HG03025 (cell line): Measurements from ENCODE around the gene ZYX.

ENCODE experiments used
- ATAC-seq: cut with Tn5 transposase; IDR thresholded peaks from one replicate; pipeline ENCODE4 v1.9.1; 2021; ENCODE audit warnings: mild to moderate bottlenecking, moderate library complexity; ENCODE audit not compliant: unreplicated experiment, low FRiP score

The ZYX gene

DNA sequence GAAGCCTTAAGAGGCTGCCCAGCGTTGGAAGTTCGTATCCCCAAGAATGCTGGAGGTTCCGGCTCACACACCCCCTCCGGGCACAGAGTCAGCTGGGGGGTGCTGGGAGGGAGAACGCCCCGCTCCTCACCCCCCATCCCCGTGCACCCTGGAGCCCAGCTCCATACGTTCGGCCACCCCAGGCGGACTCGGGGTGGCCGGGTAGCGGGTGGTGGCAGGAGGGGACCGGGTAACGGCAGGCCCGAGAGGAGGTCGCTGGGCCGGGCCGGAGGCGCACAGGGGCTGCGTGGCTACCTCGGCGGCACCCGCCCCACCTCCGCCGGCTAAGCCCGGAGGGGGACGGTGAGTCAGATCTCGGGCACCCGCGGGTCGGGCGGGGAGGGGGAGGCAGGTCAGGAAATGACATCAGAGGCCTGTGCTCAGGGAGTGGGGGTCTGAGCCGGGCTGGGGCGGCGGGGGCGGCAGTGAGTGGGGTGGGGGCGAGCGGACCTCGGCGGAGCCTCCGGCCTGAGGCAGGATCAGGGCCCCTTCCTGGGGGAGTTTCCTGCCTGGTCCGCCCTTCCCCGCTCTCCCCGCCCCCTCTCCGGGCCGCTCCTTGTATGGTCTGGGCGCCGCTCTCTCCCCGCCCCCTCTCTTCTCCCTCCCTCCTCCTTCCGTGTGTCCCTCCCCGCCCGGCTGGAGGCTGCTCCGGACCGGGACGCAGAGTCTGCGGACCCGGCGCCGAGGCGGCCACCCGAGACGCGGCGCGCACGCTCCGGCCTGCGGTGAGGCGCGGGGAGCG, at the start of gene ZYX:
TSS of gene ZYX (plus strand) at position 700 of the 781 bp plus-strand sequence. CDS start 227 bp downstream, outside the sequence.
- ATAC-seq: peak; percentile 78

DNA sequence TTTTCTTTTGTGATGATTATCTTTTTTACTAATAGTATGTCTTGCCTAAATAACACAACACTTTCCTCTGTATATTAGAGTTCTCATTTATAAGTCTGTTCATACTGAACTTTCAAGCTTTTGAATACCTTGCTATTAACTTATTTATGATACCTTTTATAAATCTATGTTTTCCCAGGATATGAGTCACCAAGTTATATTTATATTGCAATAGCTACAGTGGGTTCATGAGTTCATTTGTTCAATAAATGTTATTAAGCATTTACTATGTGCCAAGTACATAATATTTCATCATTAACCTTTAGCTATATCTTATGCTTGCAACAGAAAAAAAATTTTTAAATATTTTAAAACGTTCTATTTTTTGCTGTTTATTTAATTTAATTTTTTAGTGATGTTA, 46.9 kb upstream of the ZYX start:
- ATAC-seq: no peak

GRCh38 chr7:143337216-143337615, 43.9 kb upstream of the ZYX start:
- ATAC-seq: no peak

DNA sequence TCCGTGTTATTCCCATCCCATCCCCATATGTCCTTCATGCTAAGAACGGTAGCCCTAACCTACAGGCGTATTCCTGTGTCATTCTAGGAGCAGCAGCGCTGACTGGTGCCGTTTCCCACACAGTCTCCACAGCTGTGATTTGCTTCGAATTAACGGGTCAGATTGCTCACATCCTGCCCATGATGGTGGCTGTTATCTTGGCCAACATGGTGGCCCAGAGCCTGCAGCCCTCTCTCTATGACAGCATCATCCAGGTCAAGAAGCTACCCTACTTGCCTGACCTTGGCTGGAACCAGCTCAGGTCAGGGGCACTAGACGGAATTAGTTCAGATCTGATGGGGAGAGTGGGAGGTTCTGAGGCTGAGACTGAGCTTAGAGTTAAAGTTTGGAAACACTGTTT, 39.3 kb upstream of the ZYX start:
- no peak for ATAC-seq

DNA sequence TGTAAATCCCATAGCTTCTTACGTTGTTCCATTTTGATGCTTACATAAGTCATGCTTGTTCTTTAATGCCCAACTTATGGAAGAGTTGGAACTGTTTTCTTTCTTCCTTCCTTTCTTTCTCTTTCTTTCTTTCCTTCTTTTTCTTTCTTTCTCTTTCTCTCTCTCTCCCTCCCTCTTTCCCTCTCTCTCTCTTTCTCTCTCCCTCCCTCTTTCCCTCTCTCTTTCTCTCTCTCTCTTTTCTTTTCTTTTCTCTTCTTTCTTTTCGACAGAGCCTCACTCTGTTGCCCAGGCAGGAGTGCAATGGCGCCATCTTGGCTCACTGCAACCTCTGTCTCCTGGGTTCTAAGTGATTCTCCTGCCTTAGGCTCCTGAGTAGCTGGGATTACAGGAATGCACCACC, 37.5 kb upstream of the ZYX start:
- no peak for ATAC-seq

DNA sequence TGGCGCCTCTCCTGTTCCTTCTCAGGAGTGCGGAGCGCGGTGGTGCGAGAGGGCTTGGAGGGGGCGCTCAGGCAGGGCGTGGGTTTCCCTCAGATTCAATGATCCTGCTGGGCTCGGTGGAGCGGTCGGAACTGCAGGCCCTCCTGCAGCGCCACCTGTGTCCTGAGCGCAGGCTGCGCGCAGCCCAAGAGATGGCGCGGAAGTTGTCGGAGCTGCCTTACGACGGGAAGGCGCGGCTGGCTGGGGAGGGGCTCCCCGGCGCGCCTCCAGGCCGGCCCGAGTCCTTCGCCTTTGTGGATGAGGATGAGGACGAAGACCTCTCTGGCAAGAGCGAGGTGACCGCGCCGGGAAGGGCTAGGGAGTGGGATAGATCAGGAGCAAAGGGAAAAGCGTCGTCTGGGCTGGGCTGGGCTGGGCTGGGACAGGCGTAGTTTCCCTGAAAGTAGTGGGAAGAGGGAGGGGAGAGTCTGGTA, 35.7 kb upstream of the ZYX start:
- ATAC-seq: no peak

DNA sequence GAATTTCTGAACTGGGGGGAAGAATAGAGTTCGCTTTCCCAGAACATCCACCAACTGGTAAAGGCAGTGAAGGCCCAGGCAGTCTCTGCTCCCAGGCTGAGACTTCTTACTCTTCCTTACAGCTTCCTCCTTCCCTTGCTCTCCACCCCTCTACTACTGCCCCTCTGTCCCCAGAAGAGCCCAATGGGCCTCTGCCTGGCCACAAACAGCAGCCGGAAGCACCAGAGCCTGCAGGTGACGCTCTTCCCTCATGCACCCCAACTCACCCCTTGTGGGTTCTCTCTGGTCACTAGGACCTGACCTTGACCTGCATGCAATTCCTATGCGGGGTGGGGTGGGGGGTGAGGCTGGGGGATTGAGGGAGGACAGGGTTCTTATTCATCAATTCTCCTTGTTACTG, 35.1 kb upstream of the ZYX start:
- no peak for ATAC-seq

DNA sequence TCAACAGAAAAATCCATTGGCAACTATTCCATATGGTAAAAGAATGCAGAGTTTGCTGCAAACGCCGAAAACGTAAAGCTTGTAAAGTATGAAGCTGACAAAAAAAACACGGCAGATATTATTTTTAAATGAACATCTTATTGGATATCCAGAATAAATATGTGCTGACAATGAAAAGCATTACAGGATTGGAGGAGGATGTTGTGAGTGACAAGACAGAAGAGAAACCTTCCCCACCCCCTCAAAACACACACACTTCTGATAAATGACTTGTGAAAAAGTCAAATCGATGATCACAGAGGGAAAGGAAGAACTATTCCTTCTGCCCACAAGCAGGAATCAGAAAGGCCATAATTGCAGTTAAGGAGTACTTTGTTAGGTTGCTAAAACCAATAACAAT, 33.2 kb upstream of the ZYX start:
- no peak for ATAC-seq

DNA sequence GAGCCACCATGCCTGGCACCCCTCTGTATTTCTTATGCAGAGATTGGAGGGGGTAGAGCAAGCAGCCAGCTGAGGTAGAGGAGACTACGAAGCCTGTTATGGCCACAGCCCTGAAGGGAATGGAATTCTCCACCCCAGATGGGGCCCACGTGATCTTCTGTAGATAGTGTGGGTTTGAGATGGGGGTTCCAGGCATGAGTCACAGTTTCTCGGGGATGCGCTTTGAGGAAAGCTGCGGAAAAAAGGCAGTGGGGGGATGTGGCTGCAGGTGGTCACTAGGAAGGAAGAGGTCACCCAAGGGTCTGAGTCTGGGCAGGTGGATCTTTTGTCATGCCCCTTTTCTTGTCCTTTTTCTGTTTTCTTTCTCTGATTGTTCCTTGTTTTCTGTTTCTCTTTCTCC, 30.1 kb upstream of the ZYX start:
- ATAC-seq: no peak

DNA sequence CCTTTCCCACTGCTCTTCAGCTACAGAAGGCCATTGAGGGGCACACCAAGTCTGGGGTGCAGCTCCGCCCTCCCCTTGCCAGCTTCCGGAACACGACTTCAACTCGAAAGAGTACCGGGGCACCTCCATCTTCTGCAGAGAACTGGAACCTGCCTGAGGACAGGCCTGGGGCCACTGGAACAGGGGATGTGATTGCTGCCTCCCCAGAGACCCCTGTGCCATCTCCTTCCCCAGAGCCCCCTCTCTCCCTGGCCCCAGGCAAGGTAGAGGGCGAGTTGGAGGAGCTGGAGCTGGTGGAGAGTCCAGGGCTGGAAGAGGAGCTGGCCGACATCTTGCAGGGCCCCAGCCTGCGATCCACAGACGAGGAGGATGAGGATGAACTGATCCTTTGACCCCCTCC, 29.6 kb upstream of the ZYX start:
- no peak for ATAC-seq

DNA sequence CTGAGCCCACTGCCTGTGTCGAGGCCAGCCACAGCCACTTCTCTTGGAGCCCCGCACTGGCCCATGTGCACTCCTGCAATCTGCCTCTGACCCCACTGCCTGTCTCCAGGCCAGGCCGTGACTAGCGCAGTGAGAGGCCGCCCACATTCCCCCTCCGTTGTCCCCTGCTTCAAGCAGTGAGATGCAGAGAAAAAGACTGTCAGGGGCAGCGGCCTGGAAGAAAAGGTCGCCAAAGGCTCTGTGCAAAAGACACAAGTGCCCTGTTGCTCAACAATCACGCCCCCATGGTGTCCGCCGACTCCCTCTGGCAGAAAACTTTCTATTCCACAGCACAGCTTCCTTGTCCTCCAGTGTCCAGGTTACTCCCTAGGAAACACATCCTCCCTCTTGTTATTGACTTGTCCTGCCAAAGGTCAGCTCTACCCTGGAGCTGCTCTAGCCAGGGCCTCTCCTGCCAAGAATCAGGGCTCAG, 28.6 kb upstream of the ZYX start:
- no peak for ATAC-seq

GRCh38 chr7:143354376-143354775, 26.8 kb upstream of the ZYX start:
- ATAC-seq: no peak

DNA sequence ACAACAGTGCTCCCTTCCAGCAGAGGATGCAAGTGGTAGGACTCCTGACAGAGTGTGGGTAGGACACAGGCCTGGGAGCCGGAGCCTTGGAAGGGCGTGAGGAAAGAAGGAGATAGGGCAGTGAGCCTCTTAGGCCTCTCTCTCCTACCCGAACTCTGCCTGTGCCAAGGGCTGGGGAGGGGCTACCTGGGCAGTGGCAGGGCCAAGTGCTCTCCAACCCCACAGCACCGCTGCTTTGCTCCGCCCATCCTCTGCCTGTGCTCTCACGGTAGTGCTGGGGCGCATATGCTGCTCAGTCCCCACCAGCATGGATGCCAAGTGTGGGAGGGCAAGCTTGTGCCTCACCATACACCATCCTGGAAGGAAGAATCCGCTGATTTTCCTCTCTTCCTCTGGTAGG, 26.2 kb upstream of the ZYX start:
- ATAC-seq: no peak

DNA sequence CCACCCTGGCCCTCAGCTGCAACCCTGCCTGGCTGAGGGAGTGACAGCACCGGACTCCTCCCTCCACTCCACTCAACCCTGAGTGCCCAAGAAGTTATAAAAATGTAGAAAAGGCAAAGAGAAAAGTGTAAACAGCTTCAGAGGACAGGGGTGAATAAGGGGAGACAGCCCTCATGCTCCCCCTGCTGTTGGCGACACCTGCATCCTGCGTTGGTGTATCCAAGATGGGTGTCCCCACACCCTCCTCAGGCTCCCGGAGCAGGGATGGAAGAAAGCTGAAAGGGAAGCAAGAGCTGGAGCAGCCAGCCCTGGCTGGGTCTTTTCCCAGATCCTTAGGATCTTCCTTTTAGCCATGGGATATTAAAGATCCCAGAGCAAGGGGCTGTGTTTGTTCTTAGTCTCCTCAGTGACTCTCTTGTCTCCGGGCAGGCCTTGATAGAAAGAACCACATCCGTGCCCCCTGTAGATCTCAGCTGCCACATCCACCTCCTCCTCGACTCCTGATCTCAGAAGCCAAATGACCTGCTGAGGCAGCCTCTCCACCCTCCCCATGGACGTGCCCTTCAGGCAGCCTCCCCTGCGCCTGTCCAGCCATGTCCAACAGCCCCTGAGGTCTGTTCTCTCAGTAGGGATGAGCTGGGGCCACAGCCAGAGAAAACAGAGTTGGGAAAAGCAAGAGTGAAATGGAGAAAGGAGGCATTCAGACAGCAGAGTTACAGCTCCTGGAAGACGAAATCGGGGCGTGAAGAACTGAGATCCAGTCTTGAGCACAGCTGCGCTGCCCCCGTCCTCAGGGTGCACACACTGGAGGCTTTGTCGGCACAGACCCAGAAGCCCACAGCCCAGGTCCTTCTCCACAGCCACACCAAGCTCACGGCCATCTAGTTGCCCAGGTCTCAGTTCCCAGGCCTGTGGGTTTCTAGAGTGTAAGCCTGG, 25.4 kb upstream of the ZYX start:
- ATAC-seq: no peak

DNA sequence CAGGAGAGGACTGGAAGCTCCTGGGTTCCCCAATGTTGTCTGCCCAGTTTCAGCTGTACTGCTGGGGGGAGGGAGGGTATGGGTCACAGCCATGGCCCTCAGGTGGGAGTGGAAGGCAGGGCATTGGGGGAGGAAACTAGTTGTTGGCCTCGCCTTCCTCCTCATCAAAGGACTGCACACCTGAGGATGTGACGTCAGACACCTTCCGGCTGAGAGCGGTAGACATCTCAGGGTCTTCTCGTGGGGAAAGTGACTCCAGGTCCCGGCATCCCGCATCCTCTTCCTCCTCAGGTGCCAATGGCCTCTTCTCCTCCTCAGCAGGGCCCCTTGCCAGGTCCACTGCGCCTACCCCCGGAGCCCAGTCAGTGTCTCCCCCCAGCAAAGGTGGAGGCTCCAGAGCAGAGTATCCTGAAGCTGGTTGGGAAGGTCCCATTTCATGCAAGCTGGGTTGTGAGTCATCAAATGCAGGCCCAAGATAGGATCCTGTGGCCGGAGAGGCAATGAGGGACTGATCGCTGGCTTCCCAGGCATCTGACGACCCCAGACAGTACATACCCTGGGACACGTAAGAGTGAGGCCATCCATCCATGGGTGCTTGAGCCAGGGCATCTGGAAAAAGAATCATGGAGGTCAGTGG, 24.6 kb upstream of the ZYX start:
- ATAC-seq: no peak

GRCh38 chr7:143358626-143359025, 22.5 kb upstream of the ZYX start:
- ATAC-seq: no peak

DNA sequence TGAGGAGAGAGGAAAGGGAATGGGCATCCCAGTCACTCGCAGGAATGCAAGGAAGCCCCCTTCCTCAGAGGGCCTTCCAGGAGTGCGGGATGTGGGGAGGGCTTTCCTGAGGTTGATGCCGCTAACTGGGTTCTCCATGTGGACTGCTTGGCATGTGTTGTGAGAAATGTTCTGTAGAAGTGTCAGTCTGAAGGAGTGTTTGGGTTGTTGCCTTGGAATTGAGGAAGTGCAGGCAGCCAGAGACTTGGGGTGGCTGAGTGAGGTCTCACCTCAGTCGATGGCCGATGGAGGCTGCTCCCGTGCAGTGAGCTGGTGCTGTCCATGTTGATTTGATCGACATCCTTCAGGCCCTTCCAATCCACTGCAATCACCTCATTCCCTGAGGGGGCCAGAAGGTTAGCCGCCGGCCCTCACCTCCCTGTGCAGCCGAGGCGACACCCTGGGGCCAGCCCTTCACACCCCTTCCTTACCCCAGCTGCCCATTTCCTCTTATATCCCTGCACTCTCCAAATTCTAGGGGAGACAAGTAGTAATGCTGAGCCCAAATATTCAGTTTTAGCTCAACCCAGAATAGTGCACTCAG, 21.3 kb upstream of the ZYX start:
- no peak for ATAC-seq

DNA sequence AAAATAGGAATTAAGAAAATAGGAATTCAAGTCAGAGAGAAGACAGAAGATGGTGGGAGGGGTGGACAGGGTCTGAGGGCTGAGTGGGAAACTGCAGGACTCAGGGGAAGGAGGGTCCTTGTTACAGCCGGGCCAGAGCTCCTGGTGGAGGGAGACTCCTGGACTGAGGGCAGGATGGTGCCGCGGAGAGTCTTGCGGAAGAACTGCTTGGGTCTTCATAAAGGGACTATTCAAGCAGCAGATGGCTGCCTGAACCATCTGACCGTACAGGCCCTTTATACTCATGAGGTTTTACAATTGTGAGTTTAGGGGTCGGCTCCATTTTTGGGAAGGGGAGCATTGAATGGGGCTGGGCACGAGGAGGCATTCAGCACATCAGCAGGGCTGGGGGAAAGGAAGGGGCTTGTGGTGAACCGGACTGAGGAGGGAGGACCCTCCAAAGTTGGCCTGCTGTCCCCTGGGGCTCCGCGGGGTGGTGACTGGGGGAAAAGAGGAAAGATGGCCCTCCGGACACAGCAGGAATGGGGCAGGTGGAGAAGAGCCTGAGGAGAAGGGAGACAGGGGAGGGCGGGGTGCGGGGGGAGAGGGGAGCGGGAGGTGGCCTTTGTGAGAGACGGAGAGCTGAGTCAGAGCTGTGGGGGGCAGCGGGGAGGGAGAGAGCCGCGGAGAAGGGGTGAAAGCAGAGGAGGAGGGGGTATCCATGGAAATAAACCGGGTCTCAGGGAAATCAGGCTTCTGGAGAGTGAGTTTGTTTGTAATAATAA, 20.2 kb upstream of the ZYX start:
- no peak for ATAC-seq

- ATAC-seq: no peak
Measured at GRCh38 chr7:143361552-143362130, 19.5 kb upstream of the ZYX start.
